Mononuclear cell (primary cell): ENCODE measurements around the gene RPLP1. TPM values are rescaled to one million over a fixed set of nuclear protein-coding genes. Genes with fewer than 3 reads are reported as not detected.

ENCODE experiments used
- H3K27me3 ChIP-seq: 2 replicates; pipeline ENCODE4 v1.6.0; 2011; ENCODE audit warnings: low read length, control low read depth; ENCODE audit not compliant: insufficient read depth
- H3K4me1 ChIP-seq: 2 replicates; pipeline ENCODE4 v1.5.1; 2011; ENCODE audit warnings: mild to moderate bottlenecking, low read length, control low read depth; ENCODE audit not compliant: insufficient read depth
- H3K4me3 ChIP-seq: 2 replicates; pipeline ENCODE4 v1.5.1; 2011; ENCODE audit warnings: mild to moderate bottlenecking, low read length, moderate library complexity
- H3K9me3 ChIP-seq: 2 replicates; pipeline ENCODE4 v1.5.1; 2011; ENCODE audit warnings: low read depth, mild to moderate bottlenecking, control low read depth, low read length
- total RNA-seq: library from RNA; depleted of rRNA; stranded (reverse); fragments of >200 nt; gene quantifications from one replicate; pipeline ENCODE4 v1.2.3, GENCODE V29; 2012

Gene RPLP1
- total RNA-seq, 1 donor: 218 TPM

DNA sequence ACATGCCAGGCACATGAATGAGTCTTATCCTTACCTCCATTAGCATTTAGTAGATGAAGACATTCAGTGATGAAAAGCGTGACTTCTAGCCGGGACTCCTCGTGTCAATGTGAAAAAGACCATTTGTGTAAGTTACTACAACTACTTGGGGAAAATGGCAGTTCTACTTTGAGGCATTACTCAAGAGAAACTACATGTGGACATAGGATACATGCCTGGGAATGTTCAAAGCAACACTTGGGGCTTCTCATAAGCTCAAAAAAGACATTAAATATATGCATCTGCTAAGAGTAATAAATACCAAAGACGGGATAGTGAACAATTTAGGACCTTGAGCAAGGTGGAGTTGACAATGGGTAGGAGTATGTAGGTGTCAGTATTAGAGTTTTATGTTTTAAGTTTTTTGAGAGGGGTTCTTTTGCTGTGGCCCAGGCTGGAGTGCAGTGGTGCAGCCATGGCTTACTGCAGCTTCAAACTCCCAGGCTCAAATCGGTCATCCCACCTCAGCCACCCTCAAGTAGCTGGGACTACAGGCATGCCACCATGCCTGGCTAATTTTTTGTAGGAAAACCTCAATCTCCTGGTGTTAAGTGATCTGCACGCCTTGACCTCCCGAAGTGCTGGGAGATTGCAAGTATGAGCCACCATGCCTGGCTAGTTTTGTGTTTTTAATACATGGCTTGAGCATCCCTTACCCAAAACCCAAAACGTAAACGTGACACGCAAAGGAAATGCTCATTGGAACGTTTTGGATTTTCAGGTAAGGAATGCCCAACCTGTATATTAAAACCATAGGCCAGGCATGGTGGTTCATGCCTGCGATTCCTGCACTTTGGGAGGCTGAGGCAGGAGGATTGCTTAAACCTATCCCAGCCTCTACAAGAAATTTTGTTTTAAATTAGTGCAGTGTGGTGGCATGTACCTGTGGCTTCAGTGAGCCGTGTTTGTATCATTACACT lies 3.9 kb downstream of the RPLP1 start:
- Histone ChIP-seq H3K4me1 (peaks cover 28% of the 10 kb centered on the region), H3K4me3 (no peak overlapping the region), H3K27me3 (no peaks in the 10 kb centered on the region), H3K9me3 (no peaks in the 10 kb centered on the region)

GRCh38 chr15:69457304-69458280 lies 5.0 kb downstream of the RPLP1 start:
- no peaks in the 10 kb centered on the region for H3K9me3 ChIP-seq

GRCh38 chr15:69459066-69459465 lies 6.4 kb downstream of the RPLP1 start:
- no peaks in the 10 kb centered on the region for H3K27me3 ChIP-seq
- no peak overlapping the region for H3K4me3 ChIP-seq
- no peaks in the 10 kb centered on the region for H3K9me3 ChIP-seq
- peaks cover 31% of the 10 kb centered on the region for H3K4me1 ChIP-seq

More at GRCh38 chr15:69457304-69458280, 5.0 kb downstream of the RPLP1 start:
- Histone ChIP-seq H3K4me1 (peaks cover 29% of the 10 kb centered on the region), H3K27me3 (no peaks in the 10 kb centered on the region), H3K4me3 (no peak overlapping the region)

DNA sequence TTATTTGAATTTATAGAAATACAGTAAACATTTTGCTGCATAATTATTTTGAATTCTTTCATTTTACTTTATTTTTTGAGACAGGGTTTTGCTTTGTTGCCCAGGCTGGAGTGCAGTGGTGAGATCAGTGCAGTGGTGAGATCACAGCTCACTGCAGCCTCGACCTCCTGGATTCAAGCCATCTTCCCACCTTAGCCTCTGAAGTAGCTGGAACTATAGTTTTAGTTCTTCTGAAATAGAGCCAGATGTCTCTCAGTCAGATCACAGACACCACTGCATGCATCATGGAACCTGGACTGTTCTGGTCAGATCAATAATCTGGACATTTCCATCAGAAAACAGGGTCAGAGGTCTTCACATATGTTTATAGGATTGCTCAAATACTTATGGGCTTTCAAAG lies 7.9 kb downstream of the RPLP1 start:
- Histone ChIP-seq H3K27me3 (no peaks in the 10 kb centered on the region), H3K4me3 (no peak overlapping the region), H3K4me1 (peaks cover 18% of the 10 kb centered on the region), H3K9me3 (no peaks in the 10 kb centered on the region)

DNA sequence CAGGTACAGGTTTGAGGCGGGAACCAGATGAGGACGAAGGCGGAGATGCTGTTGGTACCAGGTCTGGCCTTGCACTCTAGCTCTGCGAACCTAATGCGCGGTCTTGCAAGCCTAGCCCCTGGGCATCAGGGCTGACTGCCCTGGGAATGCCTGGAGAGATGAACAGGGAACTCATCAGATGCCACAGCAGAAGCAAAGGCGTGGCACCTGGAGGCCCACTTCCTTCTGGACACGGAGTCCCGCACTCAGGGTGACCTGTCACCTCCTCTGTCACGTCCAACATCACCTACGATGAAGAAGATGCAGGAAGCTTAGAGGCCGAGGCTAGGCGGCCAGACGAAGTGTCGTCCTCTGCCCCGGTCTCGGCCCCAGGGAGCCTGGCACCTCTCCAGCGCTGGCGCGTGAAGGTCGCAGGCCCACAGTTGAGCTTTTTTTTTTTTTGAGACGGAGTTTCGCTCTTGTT lies 9.4 kb downstream of the RPLP1 start:
- H3K27me3 ChIP-seq: no peaks in the 10 kb centered on the region
- peak overlapping the region; percentile 64 for H3K4me3 ChIP-seq

GRCh38 chr15:69462493-69463181 lies 10.0 kb downstream of the RPLP1 start:
- H3K9me3 ChIP-seq: no peaks in the 10 kb centered on the region
- no peaks in the 10 kb centered on the region for H3K27me3 ChIP-seq
- peaks cover 21% of the 10 kb centered on the region for H3K4me1 ChIP-seq
- peak overlapping the region; percentile 64 for H3K4me3 ChIP-seq

More for the DNA sequence above, 9.4 kb downstream of the RPLP1 start:
- H3K9me3 ChIP-seq: no peaks in the 10 kb centered on the region
- H3K4me1 ChIP-seq: peaks cover 17% of the 10 kb centered on the region

GRCh38 chr15:69463182-69463756 lies 10.7 kb downstream of the RPLP1 start:
- Histone ChIP-seq H3K4me1 (peaks cover 27% of the 10 kb centered on the region), H3K4me3 (peak overlapping the region; percentile 64), H3K27me3 (no peaks in the 10 kb centered on the region)

DNA sequence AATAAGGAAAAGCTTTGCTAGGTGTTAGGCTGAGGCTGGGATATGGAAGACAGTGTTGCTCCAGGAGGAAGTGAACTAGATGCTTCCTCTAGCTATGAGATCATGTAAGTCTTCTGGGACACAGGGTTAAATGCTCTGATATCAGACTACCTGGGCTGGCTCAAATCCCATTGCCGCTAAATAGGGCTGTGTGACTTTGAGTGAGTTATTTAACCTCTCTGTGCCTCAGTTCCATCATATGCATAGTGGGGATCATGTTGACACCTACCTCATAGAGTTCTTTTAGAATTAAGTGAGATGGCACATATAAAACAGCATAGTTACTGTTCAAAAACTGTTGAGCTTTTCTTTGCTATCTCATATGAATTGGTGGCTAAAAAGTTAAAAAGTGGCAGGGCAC lies 12.6 kb downstream of the RPLP1 start:
- Histone ChIP-seq H3K4me1 (peaks cover 42% of the 10 kb centered on the region), H3K4me3 (no peak overlapping the region), H3K9me3 (no peaks in the 10 kb centered on the region), H3K27me3 (no peaks in the 10 kb centered on the region)

More at GRCh38 chr15:69463182-69463756, 10.7 kb downstream of the RPLP1 start:
- H3K9me3 ChIP-seq: no peaks in the 10 kb centered on the region

GRCh38 chr15:69466733-69467132 lies 14.1 kb downstream of the RPLP1 start:
- H3K4me3 ChIP-seq: no peak overlapping the region
- H3K9me3 ChIP-seq: no peaks in the 10 kb centered on the region
- peaks cover 41% of the 10 kb centered on the region for H3K4me1 ChIP-seq
- no peaks in the 10 kb centered on the region for H3K27me3 ChIP-seq

GRCh38 chr15:69467636-69468035 lies 15.0 kb downstream of the RPLP1 start:
- no peaks in the 10 kb centered on the region for H3K9me3 ChIP-seq
- no peaks in the 10 kb centered on the region for H3K27me3 ChIP-seq
- no peak overlapping the region for H3K4me3 ChIP-seq
- H3K4me1 ChIP-seq: peaks cover 34% of the 10 kb centered on the region

DNA sequence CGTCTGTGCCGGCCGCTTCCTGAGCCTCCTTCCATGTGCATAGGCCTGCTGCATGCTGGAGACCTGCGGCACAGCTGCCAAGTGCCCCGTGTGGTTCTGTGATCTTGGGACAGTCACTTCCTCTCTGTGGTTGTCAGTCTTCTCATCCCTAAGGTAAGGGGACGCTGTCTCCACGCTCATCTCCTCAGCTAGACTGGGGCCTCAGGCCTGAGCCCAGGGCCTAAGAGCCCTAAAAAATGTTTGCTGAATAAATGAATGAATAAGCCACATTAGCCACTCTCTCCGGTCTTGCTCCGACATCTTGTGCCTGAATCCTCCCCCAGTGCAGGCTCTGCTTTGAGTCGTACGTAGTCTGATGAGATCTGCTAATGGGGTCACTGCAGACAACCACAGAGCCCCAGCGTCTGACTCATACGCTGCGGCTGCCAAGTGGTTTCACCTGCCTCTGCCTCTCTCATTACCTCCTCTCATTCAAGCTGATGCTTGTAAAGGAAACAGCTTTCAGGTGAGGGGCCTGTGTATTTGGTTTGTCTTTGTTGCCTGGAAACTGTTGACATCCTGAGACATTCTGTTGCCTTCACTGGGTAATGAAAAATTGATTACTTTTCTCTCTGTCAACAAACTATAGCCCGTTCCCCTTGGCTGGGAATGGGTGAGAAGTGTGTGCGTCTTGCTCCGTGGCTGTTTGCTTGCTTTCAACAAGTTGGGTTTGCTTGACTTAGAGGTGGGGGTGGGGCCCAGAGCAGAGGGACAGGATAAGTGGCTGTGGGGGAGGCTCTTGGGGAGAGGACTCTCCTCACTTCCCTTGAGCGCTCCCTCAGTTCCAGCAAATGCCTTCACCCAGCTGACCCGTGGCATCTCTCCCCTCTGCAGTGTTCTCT lies 15.9 kb downstream of the RPLP1 start:
- no peaks in the 10 kb centered on the region for H3K27me3 ChIP-seq
- H3K4me1 ChIP-seq: peaks cover 27% of the 10 kb centered on the region
- no peaks in the 10 kb centered on the region for H3K9me3 ChIP-seq
- H3K4me3 ChIP-seq: no peak overlapping the region

DNA sequence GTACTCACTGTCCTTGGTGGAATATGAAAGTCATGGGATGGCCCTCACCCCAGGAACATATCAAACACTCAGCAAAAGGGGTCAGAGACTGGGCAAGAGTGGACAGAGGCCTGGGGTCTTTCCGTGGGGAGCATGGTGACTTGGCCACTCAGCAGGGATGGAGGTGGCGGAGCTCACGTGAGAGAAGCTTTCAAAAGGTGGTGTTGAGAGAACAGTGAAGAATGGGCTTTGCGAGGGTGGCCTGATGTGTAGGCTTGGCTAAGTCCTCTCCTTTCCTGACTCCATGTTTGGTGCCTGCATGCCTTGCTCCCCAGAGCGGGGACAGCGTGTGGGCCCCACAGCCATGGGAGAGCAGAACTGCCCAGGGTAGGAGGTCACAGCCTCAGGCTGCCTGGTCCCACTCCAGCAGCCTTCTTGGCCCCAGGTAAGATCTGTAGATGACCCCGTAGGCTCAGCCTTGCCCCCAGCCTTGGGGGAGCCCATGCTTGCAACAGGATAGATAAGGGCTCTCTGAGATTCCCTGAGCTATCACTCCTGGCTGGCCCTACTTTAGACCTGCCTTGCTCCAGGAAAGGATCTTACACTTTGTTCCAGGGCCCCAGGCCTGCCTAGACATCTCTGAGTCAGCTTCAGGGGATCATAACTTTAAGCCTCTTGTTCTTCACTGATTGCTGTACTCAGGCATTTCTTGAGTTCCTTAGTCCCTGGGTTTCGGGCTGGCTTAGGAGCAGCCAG lies 17.0 kb downstream of the RPLP1 start:
- H3K27me3 ChIP-seq: no peaks in the 10 kb centered on the region
- no peaks in the 10 kb centered on the region for H3K9me3 ChIP-seq
- peaks cover 25% of the 10 kb centered on the region for H3K4me1 ChIP-seq
- no peak overlapping the region for H3K4me3 ChIP-seq

DNA sequence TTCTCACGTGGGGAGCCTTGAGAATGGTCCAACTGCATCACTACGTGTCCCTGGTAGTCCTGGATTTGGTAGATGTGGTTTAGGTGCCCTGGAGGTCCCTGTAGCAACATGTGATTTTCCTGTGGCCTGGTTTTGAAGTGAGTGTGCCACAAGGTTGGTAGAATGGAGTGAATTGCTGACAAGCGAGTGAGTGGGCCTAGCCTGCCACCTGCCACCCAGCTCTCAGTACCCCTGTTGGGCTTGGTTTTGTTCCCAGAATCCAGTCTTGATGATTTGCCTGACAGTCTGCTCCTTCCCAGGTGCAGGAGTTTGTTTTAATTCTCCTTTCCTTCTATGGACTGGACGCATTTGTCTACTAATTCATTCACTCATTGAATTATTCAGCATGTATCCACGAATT lies 19.4 kb downstream of the RPLP1 start:
- Histone ChIP-seq H3K27me3 (no peaks in the 10 kb centered on the region), H3K9me3 (no peaks in the 10 kb centered on the region), H3K4me1 (peaks cover 25% of the 10 kb centered on the region)

More for the DNA sequence above, 19.4 kb downstream of the RPLP1 start:
- no peak overlapping the region for H3K4me3 ChIP-seq
